K562 (cell line): ENCODE measurements around the gene PFKP. TPM values are rescaled to one million over a fixed set of nuclear protein-coding genes. Genes with fewer than 3 reads are reported as not detected.

Source experiments
- PHB2 ChIP-seq: fragments of 450-650 bp; IDR thresholded peaks from 2 replicates; pipeline ENCODE4 v1.6.1; 2017; ENCODE audit warnings: low read depth
- PURB ChIP-seq: sonication (generic); formaldehyde crosslinking; IDR thresholded peaks from 2 replicates; pipeline ENCODE4 v1.9.0; 2021; ENCODE audit warnings: low read depth, mild to moderate bottlenecking, missing genetic modification reagents
- REST ChIP-seq, 2 experiments: fragments of 450-650 bp; formaldehyde crosslinking in 1 of 2; IDR thresholded peaks; 2 replicates each; pipeline versions ENCODE4 v1.4.0 to v1.6.1; 2014 to 2020; ENCODE audit warnings: mild to moderate bottlenecking in 2 of 2, borderline replicate concordance in 1 of 2, low read depth in 1 of 2
- polyA plus RNA-seq, 8 experiments: library from polyadenylated mRNA; depleted of rRNA in 4 of 8; stranded (reverse) in 5 of 8; unstranded in 3 of 8; fragments of >200 nt; fragmentation: Nextera tagmentation in 2 of 8; fragmentation: Illumina TruSeq in 1 of 8; extraction: Ambion mirVana in 2 of 8; extraction: Trizol in 1 of 8; gene quantifications; 2 replicates each; pipeline versions ENCODE4 v1.2.1 to v1.2.3, GENCODE V29; 2011 to 2014; ENCODE audit warnings: inconsistent platforms in 1 of 8, missing spikeins in 1 of 8
- total RNA-seq, 7 experiments: library from RNA; depleted of rRNA in 6 of 7; stranded (reverse); fragments of >200 nt in 6 of 7; fragmentation: Illumina TruSeq in 2 of 7; extraction: Trizol in 2 of 7; gene quantifications; 2 replicates each; pipeline versions ENCODE4 v1.2.1 to v1.2.3, GENCODE V29; 2011 to 2021; ENCODE audit warnings: low replicate concordance in 1 of 7
- TF ChIP-seq, protein P1 (sequence below), 2 experiments: fragments of 450-650 bp; conservative IDR thresholded peaks; 2 replicates each; pipeline ENCODE4 v1.6.1; 2017; ENCODE audit warnings: mild to moderate bottlenecking in 2 of 2, moderate library complexity in 2 of 2
- TF ChIP-seq, protein P2 (sequence below): fragments of 450-650 bp; formaldehyde crosslinking; IDR thresholded peaks from 2 replicates; pipeline ENCODE4 v1.4.0; 2022; ENCODE audit warnings: missing genetic modification characterization

PFKP gene
- total and polyA plus RNA-seq, 9 of the 15 experiments (the other 6 are each of a cell fraction or from before 2014, with no cell fraction given) = 23.5 to 116 (median 62.1) TPM

GRCh38 chr10:3095373-3096139, 28.2 kb downstream of the PFKP start (continued):
- peak; percentile 22; the same call in 1 of the 2 replicates for TF ChIP-seq REST (IDR thresholded peaks at IDR 0.05; ENCODE audit: borderline replicate concordance)
- TF ChIP-seq REST (CRISPR knock-in tag; IDR thresholded peaks at IDR 0.05; ENCODE audit: low read depth) = no peak
- no peak for TF ChIP-seq PHB2
- TF ChIP-seq, protein P1, sequence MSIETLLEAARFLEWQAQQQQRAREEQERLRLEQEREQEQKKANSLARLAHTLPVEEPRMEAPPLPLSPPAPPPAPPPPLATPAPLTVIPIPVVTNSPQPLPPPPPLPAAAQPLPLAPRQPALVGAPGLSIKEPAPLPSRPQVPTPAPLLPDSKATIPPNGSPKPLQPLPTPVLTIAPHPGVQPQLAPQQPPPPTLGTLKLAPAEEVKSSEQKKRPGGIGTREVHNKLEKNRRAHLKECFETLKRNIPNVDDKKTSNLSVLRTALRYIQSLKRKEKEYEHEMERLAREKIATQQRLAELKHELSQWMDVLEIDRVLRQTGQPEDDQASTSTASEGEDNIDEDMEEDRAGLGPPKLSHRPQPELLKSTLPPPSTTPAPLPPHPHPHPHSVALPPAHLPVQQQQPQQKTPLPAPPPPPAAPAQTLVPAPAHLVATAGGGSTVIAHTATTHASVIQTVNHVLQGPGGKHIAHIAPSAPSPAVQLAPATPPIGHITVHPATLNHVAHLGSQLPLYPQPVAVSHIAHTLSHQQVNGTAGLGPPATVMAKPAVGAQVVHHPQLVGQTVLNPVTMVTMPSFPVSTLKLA (conservative IDR thresholded peaks at IDR 0.05) = peak; percentile 61 to 76; a peak in 3 of 4 replicates
- TF ChIP-seq, protein P2, sequence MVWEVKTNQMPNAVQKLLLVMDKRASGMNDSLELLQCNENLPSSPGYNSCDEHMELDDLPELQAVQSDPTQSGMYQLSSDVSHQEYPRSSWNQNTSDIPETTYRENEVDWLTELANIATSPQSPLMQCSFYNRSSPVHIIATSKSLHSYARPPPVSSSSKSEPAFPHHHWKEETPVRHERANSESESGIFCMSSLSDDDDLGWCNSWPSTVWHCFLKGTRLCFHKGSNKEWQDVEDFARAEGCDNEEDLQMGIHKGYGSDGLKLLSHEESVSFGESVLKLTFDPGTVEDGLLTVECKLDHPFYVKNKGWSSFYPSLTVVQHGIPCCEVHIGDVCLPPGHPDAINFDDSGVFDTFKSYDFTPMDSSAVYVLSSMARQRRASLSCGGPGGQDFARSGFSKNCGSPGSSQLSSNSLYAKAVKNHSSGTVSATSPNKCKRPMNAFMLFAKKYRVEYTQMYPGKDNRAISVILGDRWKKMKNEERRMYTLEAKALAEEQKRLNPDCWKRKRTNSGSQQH = no peak
- no peak for TF ChIP-seq PURB
